GM12878 (cell line): ENCODE results near the gene NELFB. TPM values are rescaled to one million over a fixed set of nuclear protein-coding genes. Genes with fewer than 3 reads are reported as not detected.

Source experiments
- ATAC-seq: fragments of 200-7000 bp; cut with Tn5 transposase; 3 replicates; pipeline ENCODE4 v1.9.1; 2020; ENCODE audit warnings: mild to moderate bottlenecking, moderate library complexity
- BruUV-seq: library from RNA; stranded (reverse); fragments of 400-500 nt; replicated peaks from 2 replicates; lab custom pipeline; 2021; lab: Mats Ljungman, UMichigan
- CTCF ChIA-PET: fragments of 300-600 bp; sonication (Branson Sonifier 250); formaldehyde crosslinking; extraction: SDS; loops from one replicate; lab custom pipeline; 2021; ENCODE audit warnings: inconsistent platforms; lab: Yijun Ruan, JAX
- POLR2A ChIA-PET: fragments of 350-600 bp; formaldehyde crosslinking; extraction: SDS; loops from one replicate; lab custom pipeline; 2021; ENCODE audit warnings: inconsistent platforms; lab: Charles Lee
- RAD21 ChIA-PET: fragments of 300-600 bp; sonication (Branson Sonifier 250); formaldehyde crosslinking; loops from one replicate; lab custom pipeline; 2023; ENCODE audit warnings: antibody characterized with exemption; ENCODE audit not compliant: unreplicated experiment; lab: Charles Lee
- SMC1A ChIA-PET: fragments of 300-600 bp; sonication (Branson Sonifier 250); formaldehyde crosslinking; loops from one replicate; lab custom pipeline; 2023; ENCODE audit not compliant: unreplicated experiment, uncharacterized antibody; lab: Charles Lee
- DNase-seq: peaks from one replicate; pipeline ENCODE4 v3.0.0-alpha.2; 2011; ENCODE audit warnings: low read depth, low spot score
- FAIRE-seq: peaks from 3 replicates; lab custom pipeline; 2011; peaks lifted over from hg19 to GRCh38; lab: Jason Lieb, UNC
- H2AFZ ChIP-seq: 2 replicates; pipeline ENCODE4 v1.6.0; 2011; ENCODE audit warnings: low read depth, low read length, control low read depth; ENCODE audit not compliant: control insufficient read depth
- H3K27ac ChIP-seq: 2 replicates; pipeline ENCODE4 v1.5.1; 2011; ENCODE audit warnings: control low read depth; ENCODE audit not compliant: control insufficient read depth, insufficient read depth
- H3K27me3 ChIP-seq, 2 experiments: replicated peaks in 1 of 2; 2 replicates each; pipeline versions ENCODE4 v1.6.0 to v1.6.1; 2011; ENCODE audit warnings: low read length in 1 of 2; ENCODE audit not compliant: control insufficient read depth in 2 of 2, insufficient read depth in 2 of 2
- H3K36me3 ChIP-seq, 2 experiments: 2 replicates each; pipeline ENCODE4 v1.5.1; 2011; ENCODE audit warnings: low read length in 1 of 2; ENCODE audit not compliant: control insufficient read depth in 2 of 2, insufficient read depth in 2 of 2
- H3K4me1 ChIP-seq: 2 replicates; pipeline ENCODE4 v1.6.1; 2011; ENCODE audit warnings: mild to moderate bottlenecking, low read length, moderate library complexity, mixed read lengths; ENCODE audit not compliant: control insufficient read depth, insufficient read depth
- H3K4me2 ChIP-seq: 2 replicates; pipeline ENCODE4 v1.6.0; 2011; ENCODE audit warnings: control low read depth; ENCODE audit not compliant: control insufficient read depth, insufficient read depth
- H3K4me3 ChIP-seq: fragments of 200-600 bp; sonication (generic); 2 replicates; pipeline ENCODE4 v1.5.1; 2016
- H3K79me2 ChIP-seq: 2 replicates; pipeline ENCODE4 v1.6.0; 2011; ENCODE audit warnings: low read length; ENCODE audit not compliant: control insufficient read depth, insufficient read depth
- H3K9ac ChIP-seq: 2 replicates; pipeline ENCODE4 v1.8.0; 2011; ENCODE audit warnings: low read length, control low read depth, mixed read lengths; ENCODE audit not compliant: control insufficient read depth, insufficient read depth
- H3K9me3 ChIP-seq: replicated peaks from 3 replicates; pipeline ENCODE4 v1.5.1; 2011; ENCODE audit warnings: mild to moderate bottlenecking, low read length; ENCODE audit not compliant: control insufficient read depth, insufficient read depth
- H4K20me1 ChIP-seq: 2 replicates; pipeline ENCODE4 v1.6.0; 2011; ENCODE audit not compliant: control insufficient read depth, insufficient read depth
- EGR1 ChIP-seq, 2 experiments: IDR thresholded peaks; 1 replicate in 1 of 2; 2 replicates in 1 of 2; pipeline ENCODE4 v1.6.1; 2011 to 2012; ENCODE audit warnings: low read depth in 2 of 2, low read length in 2 of 2, borderline replicate concordance in 1 of 2, mild to moderate bottlenecking in 1 of 2, moderate library complexity in 1 of 2
- ELK1 ChIP-seq: IDR thresholded peaks from 2 replicates; pipeline ENCODE4 v1.6.1; 2012; ENCODE audit warnings: low read depth, low read length, improper control_type of control experiment
- ETV6 ChIP-seq, 2 experiments: fragments of 450-650 bp in 1 of 2; IDR thresholded peaks in 1 of 2; conservative IDR thresholded peaks in 1 of 2; 2 replicates each; pipeline ENCODE4 v1.6.1; 2014; ENCODE audit warnings: antibody characterized with exemption in 1 of 2, borderline replicate concordance in 1 of 2, low read depth in 1 of 2, mild to moderate bottlenecking in 1 of 2, moderate library complexity in 1 of 2
- HDAC2 ChIP-seq: fragments of 200-600 bp; sonication (generic); IDR thresholded peaks from 2 replicates; pipeline ENCODE4 v1.6.1; 2017
- NR2C1 ChIP-seq: fragments of 450-650 bp; IDR thresholded peaks from 2 replicates; pipeline ENCODE4 v1.6.1; 2017; ENCODE audit warnings: antibody characterized with exemption, mild to moderate bottlenecking, moderate library complexity
- POLR2A ChIP-seq: IDR thresholded peaks from 2 replicates; pipeline ENCODE4 v1.6.1; 2011; ENCODE audit warnings: low read depth, mild to moderate bottlenecking, low read length
- RAD51 ChIP-seq: fragments of 450-650 bp; IDR thresholded peaks from 2 replicates; pipeline ENCODE4 v1.6.1; 2016; ENCODE audit warnings: moderate library complexity, mild to moderate bottlenecking, inconsistent platforms
- STAT1 ChIP-seq: fragments of 450-650 bp; conservative IDR thresholded peaks from 2 replicates; pipeline ENCODE4 v1.6.1; 2014; ENCODE audit warnings: antibody characterized with exemption, mild to moderate bottlenecking
- ZSCAN29 ChIP-seq: fragments of 450-650 bp; IDR thresholded peaks from 2 replicates; pipeline ENCODE4 v1.6.1; 2017; ENCODE audit warnings: mild to moderate bottlenecking, moderate library complexity
- WGBS: methylation state at CpG from one replicate; pipeline ENCODE4 v1.1.6; 2016; ENCODE audit warnings: low lambda C conversion rate; ENCODE audit not compliant: insufficient replicate concordance, insufficient coverage; ENCODE audit errors: missing lambda C conversion rate; 5-methylcytosine and 5-hydroxymethylcytosine counted together
- in situ Hi-C: fragments of 300-500 bp; cut with MboI; formaldehyde crosslinking; loops from 9 replicates; pipeline ENCODE4 v1.14.3; 2018; ENCODE audit warnings: mixed read lengths
- intact Hi-C: fragments of 100-400 bp; cut with micrococcal nuclease; formaldehyde crosslinking; loops from one replicate; pipeline ENCODE4 v1.14.2; 2022; ENCODE audit not compliant: unreplicated experiment
- polyA plus RNA-seq, 11 experiments: library from polyadenylated mRNA; depleted of rRNA in 4 of 11; unstranded in 6 of 11; stranded (reverse) in 5 of 11; fragments of >200 nt; fragmentation: Nextera tagmentation in 4 of 11; fragmentation: Illumina TruSeq in 1 of 11; extraction: Ambion mirVana in 4 of 11; extraction: Trizol in 1 of 11; gene quantifications; 1 replicate in 1 of 11; 2 replicates in 10 of 11; pipeline versions ENCODE4 v1.2.1 to v1.2.3, GENCODE V29; 2011 to 2016; ENCODE audit warnings: inconsistent platforms in 2 of 11, missing spikeins in 2 of 11, low read depth in 1 of 11
- total RNA-seq, 4 experiments: library from RNA; depleted of rRNA in 3 of 4; stranded (reverse); fragments of >200 nt in 3 of 4; fragmentation: Illumina TruSeq in 1 of 4; extraction: Trizol in 1 of 4; gene quantifications; 2 replicates each; pipeline versions ENCODE4 v1.2.1 to v1.2.3, GENCODE V29; 2013 to 2021
- TF ChIP-seq, protein P1 (sequence below): IDR thresholded peaks from 2 replicates; pipeline ENCODE4 v1.6.1; 2012; ENCODE audit warnings: low read depth, low read length, improper control_type of control experiment

Gene NELFB
- total and polyA plus RNA-seq, 10 of the 15 experiments (the other 5 are each of a cell fraction or from before 2014, with no cell fraction given): 0.19 to 63.4 (median 30.9) TPM

DNA sequence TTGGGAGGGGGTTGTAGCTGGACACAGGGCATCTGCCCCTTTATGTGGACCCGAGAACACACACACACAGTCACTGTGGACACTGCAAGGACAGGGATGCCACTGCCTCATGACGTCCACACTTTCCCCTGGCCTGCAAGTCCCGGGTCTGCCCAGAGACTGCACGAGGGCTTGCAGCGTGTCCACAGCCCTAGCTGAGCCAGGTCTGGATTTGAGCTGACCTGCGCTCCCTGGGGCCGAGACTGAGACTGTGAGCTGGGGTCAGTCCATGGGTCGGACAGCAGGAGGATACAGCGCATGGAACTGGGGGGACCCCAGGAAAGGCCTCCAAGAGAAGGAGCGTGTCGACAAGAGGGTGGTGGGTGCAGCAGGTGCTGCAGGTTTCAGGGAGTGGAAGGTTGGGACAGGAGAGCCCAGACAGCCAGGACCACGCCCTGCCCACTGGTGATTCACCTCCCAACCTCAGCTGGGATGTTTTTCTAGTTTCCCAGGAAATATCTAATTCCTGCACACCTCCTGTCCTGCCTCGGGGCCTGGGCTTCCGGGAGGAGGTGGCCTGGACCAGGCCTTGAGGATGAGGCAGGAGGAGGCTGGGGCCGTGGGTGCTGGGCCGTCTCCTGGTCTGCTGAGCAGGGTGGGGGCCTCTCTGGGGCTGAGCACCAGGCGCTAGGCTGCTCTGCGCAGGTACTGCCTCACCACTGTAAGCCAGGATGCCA is 28.6 kb upstream of the NELFB start:
- POLR2A ChIA-PET: interaction anchor here (1.0 to 1.5 kb wide), 4 partner anchors 24 to 131 kb away, joined by 3 to 4 read pairs (median 4); no protein-coding TSS in a partner anchor
- DNase-seq (no peak), ATAC-seq (no peak), FAIRE-seq (no peak)
- no peak overlapping the region for H3K4me2 ChIP-seq
- H3K9ac ChIP-seq: no peak overlapping the region
- H3K27ac ChIP-seq: no peak overlapping the region
- H3K9me3 ChIP-seq: no peaks in the 10 kb centered on the region
- no peaks in the 10 kb centered on the region for H4K20me1 ChIP-seq
- H2AFZ ChIP-seq: no peak overlapping the region
- peaks cover 16% of the 10 kb centered on the region for H3K4me1 ChIP-seq
- H3K4me3 ChIP-seq: no peak overlapping the region
- 66% methylated on average over 17 of the region's 18 CpGs for WGBS
- no peaks in the 10 kb centered on the region for H3K27me3 ChIP-seq
- intact Hi-C loops: loop anchor here (1.0 to 10.0 kb wide), 2 partner anchors 108 to 182 kb away; partner anchors contain the start of gene NPDC1
- TF ChIP-seq POLR2A (peak; percentile 5), NR2C1 (no peak)
- SMC1A ChIA-PET: interaction anchor here (0.9 to 3.3 kb wide), 3 partner anchors 99 to 108 kb away, joined by 3 to 11 read pairs (median 5); no protein-coding TSS in a partner anchor
- CTCF ChIA-PET: interaction anchor here (0.7 to 6.4 kb wide), 14 partner anchors 12 to 197 kb away, joined by 3 to 52 read pairs (median 6); partner anchors contain the start of genes ANAPC2, SSNA1 and TUBB4B
- no TSS peak for BruUV-seq
- RAD21 ChIA-PET: interaction anchor here (0.8 to 1.9 kb wide), 7 partner anchors 28 to 180 kb away, joined by 3 to 10 read pairs (median 4); no protein-coding TSS in a partner anchor
- no peaks in the 10 kb centered on the region for H3K79me2 ChIP-seq
- in situ Hi-C loops: loop anchor here (5.0 kb wide), 1 partner anchor 104 kb away; no protein-coding TSS in a partner anchor
- no peaks in the 10 kb centered on the region for H3K36me3 ChIP-seq

DNA sequence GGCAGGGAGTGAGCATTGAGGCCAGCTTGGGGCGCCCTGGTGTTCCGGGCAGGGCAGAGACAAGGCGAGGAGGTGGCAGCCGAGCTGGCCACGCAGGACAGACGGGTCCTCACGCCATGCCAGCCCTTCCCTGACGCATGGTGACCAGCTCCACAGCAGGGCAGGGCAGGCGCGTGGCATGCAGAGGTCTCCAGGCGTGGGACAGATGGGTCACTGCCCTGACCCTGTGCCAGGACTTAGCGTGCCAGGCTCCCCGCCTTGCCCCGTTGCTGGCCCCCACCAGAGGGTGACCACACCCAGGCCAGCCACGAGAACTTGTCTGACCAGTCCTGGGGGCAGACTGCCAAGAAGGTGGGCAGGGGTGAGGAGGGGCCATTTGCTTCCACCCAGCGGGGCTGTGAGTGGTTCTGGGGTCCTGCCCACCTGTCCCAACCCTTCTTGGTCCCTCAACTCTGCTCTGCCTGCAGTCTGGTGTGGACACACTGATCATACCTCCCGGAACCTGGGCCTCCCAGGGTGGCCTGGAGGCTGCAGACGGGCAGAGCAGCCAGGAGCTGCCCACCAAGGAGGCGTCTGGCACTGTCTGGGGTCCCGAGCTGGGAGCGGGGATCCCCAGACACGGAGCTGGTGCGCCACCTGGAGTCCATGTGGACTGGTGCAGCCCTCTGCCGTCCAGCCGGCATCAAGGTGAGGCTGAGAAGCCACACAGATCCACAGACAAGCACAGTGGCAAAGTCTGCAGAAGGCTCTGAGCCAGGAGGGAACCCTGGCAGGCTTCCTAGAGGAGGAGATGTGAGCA is 27.9 kb upstream of the NELFB start, which contains the start of gene RNF224:
Gene RNF224, plus strand, starts transcription at position 449 of the 799 bp plus-strand sequence. CDS start 834 bp downstream, outside the sequence.
- Histone ChIP-seq H3K4me3 (no peak within 1 kb of the TSS), H3K27ac (no peak within 1 kb of the TSS), H3K27me3 (no peaks in the 10 kb centered on the region), H3K9ac (no peak within 1 kb of the TSS), H3K4me1 (peaks cover 16% of the 10 kb centered on the region), H3K4me2 (no peak within 1 kb of the TSS), H3K79me2 (no peaks in the 10 kb centered on the region), H4K20me1 (no peaks in the 10 kb centered on the region), H3K9me3 (no peaks in the 10 kb centered on the region), H2AFZ (no peak within 1 kb of the TSS), H3K36me3 (no peaks in the 10 kb centered on the region)
- ChIA-PET POLR2A (interaction anchor here (0.6 to 1.5 kb wide), 6 partner anchors 25 to 131 kb away, joined by 3 to 6 read pairs (median 4); no protein-coding TSS in a partner anchor), RAD21 (interaction anchor here (0.6 to 1.9 kb wide), 11 partner anchors 29 to 181 kb away, joined by 3 to 10 read pairs (median 4); partner anchors contain the start of genes DPP7 and SSNA1), SMC1A (interaction anchor here (0.6 to 3.3 kb wide), 5 partner anchors 100 to 180 kb away, joined by 3 to 11 read pairs (median 3); partner anchors contain the start of gene DPP7), CTCF (interaction anchor here (0.6 to 6.4 kb wide), 24 partner anchors 12 to 276 kb away, joined by 3 to 52 read pairs (median 4); partner anchors contain the start of genes ANAPC2, LRRC26, SSNA1 and TUBB4B)
- no TSS peak for BruUV-seq
- intact Hi-C loops: loop anchor here (1.0 to 10.0 kb wide), 2 partner anchors 109 to 182 kb away; partner anchors contain the start of gene NPDC1
- DNase-seq: no peak
- WGBS: 48% methylated on average over 25 of the region's 25 CpGs
- peak; percentile 70 for ATAC-seq
- peak; percentile 89 for FAIRE-seq
- in situ Hi-C loops: loop anchor here (5.0 kb wide), 1 partner anchor 105 kb away; no protein-coding TSS in a partner anchor
- TF ChIP-seq HDAC2 (no peak), ELK1 (peak; percentile 24; the same call in 1 of the 2 replicates), ETV6 (conservative IDR thresholded peaks at IDR 0.05 in 1 of 2, IDR thresholded peaks at IDR 0.05 in 1 of 2; ENCODE audit: borderline replicate concordance in 1 of 2, low read depth in 1 of 2) (no peak), STAT1 (0 out of 2 replicates have a peak, but pooled peaks have one; percentile 37), ZSCAN29 (no peak), RAD51 (no peak), EGR1 (IDR thresholded peaks at IDR 0.05; ENCODE audit: borderline replicate concordance in 1 of 2, low read depth in 2 of 2, low read length in 2 of 2) (no peak), NR2C1 (no peak)
- TF ChIP-seq, protein P1, sequence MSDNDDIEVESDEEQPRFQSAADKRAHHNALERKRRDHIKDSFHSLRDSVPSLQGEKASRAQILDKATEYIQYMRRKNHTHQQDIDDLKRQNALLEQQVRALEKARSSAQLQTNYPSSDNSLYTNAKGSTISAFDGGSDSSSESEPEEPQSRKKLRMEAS: peak; percentile 53; the same call in 1 of the 2 replicates
